ENCODE measurements around the gene EML6.
"Not testable (repeated sequence)": the region's sequence is repeated elsewhere in the genome, so short reads cannot be mapped to it uniquely, and the experiment has no call there.

Gene EML6

DNA sequence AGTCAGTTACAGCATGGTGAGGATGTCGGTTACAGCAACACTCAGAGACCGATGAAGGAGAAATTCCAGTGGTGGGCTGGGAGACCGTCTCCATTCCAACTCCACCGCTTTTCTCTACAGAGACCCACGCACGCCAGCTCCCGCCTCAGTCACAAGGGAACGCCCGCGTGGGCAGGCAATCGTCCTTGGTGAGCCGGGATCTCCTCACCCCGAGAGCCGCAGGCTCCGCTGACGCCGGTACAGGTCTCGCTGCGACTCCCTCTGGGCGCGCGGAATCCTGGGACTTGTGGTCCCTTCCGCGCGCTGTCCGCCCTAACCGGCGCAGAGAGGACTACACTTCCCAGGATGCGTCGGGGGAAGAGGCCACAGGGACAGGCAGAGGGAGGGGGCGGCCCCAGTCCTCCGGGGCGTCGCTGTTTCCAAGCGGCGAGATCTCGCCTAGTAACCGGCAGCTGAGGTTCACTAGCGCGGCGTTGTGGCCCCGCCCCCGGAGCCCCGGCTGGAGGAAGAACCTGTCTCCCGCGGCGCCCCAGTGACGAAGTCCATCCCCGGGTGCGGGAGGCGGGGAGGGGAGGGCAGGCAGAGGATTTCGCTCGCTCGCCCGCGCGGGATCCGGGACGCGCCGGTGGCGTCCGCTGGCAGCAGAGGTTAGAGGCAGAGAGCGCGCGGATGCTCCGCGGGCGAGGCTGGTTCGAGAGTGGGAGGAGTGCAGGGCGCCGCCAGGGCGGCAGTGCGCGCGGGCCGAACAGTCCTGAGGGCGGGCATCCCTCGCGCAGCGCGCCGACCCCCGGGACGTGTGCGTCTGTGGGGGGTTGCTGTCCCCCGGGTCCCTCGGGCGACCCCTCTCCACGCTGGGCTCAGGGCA lies at the start of gene EML6:
Gene EML6 (plus strand): TSS at position 532 of the 865 bp plus-strand sequence. CDS start 1,400 bp downstream, outside the sequence.
- DNase-seq (ENCODE audit: low read depth, low spot score): peak; percentile 97

DNA sequence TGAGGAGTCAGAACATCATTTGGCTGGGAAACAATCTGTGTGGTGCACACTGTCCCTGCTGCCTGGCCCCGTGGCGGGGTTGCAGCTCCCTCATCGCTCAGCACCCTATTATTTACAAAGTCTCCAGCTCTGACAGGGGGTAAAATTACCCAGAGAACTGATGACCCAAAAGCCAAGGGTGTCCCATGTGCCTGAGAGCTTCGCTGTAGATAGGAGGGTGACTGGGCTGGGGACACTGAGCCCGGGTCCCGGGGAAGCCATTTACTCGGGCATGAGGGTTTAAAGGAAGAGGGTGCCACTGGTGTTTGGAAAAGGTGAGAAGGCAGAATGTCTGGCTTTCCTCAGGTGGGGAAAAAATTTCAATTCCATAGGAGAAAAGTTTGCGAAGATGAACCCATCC lies 48.2 kb upstream of the EML6 start:
- DNase-seq (ENCODE audit: low read depth, low spot score): no peak

DNA sequence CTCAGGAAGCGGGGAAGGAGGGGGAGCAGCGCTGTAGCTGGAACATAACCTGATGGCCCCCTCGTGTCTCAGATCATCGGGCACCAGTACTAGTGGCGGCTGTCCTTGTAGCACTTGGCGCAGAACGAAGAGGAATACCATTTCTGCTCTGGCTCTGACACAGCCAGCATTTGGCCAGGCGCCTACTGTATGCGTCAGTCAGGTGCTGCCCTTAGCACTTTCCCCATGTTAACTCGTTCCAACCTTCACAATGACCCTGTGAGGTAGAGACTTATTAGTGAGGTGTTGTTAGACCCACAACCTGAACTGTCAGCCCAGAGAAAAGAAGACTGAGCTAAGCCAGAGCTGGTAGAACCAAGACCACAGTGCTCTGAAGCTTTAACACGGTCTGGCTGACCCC lies 47.7 kb upstream of the EML6 start:
- DNase-seq (ENCODE audit: low read depth, low spot score): no peak

DNA sequence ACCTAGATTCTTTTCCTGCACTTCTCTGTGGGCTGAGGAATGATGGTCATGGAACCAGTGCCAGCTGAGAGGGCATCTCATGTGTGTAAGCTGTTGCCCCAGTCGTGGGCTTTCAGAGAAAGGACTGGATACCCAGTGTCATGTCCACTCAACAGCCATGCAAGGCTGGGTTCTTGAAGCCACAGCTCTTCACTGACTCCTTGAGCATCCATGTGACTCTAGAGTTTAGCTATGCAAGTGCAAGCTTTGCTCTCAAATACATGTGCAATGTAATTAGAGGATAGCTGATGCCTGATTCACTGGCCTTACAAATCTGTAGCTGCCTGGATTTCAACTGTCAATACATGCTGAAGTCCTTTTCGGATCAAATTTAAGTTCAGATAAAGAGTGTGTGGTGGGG lies 46.8 kb upstream of the EML6 start:
- no peak for DNase-seq (ENCODE audit: low read depth, low spot score)

DNA sequence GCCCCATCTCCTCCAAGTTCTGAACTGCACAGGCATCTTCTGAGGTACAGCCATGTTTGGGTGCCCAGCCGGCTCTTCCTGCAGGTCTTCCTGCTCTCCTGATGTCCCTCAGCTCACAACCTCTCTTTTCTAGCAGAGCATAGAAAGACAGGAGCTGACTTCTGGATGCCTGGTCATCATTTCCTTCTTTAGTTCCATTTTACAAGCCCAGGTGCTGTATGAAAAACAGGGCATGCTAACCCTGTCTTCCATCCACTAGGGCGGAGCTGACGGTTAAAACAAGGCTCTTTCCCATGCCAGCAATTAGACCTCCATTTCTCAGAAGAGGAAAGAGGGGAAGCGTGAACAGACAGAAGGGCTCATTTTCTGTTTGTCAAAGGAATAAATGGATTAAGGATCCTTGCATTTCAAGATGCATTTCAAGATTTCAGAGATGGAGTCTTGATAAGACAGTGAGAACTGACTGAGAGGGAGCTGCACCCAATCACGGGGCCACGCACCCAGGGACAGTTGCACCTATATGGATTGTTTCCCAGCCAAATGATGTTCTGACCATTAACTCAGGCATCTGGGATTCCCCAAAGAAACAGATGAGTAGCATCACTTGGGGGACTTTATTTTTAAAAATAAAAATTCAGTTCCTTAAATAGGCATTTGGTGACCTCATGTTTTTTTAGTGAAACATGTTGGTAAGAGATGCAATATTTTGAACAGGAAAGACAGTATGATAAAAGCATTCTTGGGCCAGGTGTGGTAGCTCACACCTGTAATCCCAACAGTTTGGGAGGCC lies 45.8 kb upstream of the EML6 start:
- DNase-seq (ENCODE audit: low read depth, low spot score): no peak

DNA sequence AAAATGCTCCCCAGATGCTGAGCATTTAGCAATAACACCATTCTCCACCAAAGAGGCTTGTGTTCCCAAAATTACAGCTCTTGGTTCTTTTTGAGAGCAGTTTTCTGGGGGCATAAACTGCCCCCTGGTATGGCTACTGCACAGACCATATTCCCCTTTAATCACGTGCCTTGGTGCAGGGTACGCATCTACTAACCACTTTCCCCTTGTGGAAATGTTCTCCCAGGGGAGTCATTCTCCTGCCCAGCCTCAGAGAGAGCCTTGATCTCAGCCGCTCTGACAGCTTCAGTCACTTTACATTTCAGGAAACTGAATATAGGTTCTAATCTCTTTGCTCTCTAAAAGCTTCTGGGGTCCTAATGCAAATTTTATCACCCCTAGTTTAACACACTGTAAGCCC lies 44.7 kb upstream of the EML6 start:
- no peak for DNase-seq (ENCODE audit: low read depth, low spot score)

DNA sequence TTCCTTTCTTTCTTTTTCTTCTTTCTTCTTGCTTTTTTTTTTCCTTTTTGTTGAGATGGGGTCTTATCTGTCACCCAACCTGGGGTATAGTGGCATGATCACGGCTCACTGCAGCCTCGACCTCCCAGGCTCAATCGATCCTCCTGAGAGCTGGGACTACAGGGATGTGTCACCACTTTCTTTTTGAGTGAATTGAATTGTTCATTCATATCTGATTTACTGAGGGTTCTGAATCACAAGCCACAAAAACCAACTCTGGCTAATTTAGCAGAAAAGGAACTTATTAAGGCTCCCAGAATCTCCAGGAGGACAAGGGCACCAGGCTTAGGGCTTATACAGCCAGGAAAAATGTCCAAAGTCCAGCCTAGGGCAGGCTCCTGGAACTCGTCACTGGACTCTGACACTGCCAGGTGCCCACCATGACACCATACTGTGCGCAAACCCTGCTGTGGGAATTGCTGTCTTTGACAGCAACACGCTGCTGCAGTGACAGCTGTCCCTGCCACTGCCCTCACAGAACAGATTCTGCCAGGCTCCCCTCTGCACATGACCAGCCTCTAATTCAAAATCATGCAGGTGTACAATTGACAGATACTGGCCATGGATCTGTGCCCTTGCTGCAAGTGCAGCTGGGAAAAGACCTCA lies 42.9 kb upstream of the EML6 start:
- no peak for DNase-seq (ENCODE audit: low read depth, low spot score)

DNA sequence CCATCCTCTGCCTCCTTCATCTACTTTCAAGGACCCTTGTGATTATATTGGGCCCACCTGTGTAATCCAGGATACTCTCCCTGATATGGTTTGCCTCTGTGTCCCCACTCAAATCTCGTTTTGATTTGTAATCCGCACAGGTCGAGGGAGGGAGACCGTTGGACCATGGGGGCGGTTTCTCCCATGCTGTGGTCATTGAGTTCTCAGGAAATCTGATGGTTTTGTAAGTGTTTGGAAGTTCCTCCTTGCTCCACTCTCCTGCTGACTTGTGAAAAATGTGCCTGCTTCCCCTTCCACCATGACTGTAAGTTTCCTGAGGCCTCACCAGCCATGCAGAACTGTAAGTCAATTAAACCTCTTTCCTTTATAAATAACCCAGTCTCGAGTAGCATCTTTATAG lies 42.0 kb upstream of the EML6 start:
- no peak for DNase-seq (ENCODE audit: low read depth, low spot score)

DNA sequence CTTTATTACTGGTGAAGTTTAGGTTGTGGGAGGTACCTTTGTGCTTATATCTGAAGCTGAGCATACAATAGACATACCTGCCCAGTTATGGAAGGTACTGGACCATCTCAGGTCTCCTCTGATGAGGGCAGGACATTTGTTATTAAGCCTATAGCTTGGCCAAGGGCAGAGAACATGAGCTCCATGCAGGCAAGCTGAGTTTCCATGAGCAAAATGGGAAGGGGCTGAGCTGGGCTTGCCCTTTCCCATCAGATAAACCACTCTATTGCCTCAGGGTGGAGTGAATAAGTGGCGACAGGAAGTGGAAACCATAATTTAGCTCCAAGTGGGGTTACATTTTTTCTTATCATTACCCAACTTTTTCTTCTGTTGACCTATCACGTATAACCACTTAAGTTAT lies 39.9 kb upstream of the EML6 start:
- DNase-seq (ENCODE audit: low read depth, low spot score): no peak

DNA sequence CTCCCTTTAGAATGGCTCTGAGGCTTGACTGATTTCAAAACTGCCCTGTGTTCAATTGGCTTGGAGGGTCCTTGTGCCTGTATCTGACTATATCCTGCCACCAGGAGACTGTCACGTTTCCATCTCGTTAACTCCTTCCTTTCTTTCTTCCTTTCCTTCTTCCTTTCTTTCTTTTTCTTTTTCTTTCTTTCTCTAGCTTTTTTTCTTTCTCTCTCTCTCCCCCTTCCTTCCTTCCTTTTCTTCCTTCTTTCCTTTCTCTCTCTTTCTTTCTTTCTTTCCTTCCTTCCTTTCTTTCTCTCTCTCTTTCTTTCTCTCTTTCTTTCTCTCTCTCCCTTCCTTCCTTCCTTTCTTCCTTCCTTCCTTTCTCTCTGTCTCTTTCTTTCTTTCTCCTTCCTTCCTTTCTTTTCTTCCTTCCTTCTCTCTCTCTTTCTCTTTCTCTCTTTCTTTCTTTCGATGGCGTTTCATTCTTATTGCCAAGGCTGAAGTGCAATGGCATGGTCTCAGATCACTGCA lies 38.1 kb upstream of the EML6 start:
- no peak for DNase-seq (ENCODE audit: low read depth, low spot score)

DNA sequence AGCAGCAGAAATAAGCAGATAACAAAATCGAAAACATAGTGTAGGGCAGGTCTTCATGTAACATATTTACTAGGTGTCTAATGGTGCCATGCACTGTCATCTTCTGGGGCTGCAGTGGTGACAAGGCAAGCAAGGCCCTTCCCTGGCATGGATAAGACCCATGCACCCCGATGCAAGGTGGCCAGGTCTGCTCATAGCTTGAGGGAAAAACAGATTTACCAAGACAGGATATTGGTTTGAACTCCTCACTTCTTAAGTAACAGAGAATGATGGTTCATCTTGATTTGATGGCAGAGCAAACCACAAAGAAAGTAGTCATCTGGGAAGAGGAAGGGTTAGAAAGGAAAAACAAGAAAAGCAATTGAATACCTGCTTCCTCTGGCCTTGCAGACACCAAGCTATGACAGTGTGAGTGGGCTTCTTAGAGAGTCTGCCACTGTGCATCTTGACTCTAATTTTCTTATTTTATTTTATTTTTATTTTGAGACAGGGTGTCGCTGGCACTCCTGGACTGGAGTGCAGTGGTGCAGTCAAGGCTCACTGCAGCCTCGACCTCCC lies 35.8 kb upstream of the EML6 start:
- DNase-seq (ENCODE audit: low read depth, low spot score): no peak

DNA sequence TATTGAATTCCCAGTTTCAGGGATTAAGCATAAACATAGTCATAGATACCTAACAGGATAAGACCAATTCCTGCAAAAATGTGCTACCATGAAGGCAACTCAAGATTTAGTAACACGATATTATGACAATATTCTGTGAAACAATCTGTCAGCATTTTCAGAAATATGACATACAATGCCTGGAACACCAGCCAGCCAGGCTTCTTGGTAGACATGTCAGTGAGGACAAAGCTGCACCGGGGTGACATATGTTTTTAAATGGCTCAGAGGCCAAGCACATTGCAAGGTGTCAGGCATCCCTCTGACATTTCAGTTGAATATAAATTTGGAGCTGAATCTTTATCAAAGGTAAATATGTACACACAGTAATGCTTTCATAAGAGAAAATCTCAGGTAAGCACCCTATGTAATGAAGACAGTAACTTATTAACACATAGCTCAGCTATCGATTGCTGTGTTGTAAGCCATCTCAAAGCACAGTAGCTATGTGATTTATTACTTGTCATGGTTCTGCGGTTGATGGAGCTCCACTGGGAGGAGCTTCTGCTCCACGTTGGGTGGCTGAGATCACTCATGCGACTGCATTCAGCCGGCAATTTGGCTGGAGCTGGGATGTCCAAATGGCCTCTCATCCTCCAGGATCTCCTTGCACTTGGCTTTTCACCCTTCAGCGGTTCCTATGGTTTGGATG lies 31.9 kb upstream of the EML6 start:
- DNase-seq (ENCODE audit: low read depth, low spot score): no peak

DNA sequence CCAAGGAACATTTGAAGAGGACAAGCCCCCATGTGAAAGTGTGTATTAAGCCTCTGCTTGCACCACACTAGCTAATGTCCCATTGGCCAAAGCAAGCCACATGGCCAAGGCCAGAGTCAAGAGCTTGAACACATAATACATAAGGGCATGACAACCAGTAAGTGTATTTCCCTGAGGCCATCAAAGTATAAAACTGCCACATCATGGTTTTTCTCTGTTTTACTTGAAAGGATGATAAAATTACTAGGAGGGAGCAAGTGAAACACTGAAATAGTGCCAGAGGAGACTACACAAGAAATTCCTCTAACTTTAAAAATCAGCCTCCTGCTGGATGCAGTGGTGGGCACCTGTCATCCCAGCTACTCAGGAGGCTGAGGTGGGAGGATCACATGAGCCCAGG lies 30.9 kb upstream of the EML6 start:
- no peak for DNase-seq (ENCODE audit: low read depth, low spot score)

DNA sequence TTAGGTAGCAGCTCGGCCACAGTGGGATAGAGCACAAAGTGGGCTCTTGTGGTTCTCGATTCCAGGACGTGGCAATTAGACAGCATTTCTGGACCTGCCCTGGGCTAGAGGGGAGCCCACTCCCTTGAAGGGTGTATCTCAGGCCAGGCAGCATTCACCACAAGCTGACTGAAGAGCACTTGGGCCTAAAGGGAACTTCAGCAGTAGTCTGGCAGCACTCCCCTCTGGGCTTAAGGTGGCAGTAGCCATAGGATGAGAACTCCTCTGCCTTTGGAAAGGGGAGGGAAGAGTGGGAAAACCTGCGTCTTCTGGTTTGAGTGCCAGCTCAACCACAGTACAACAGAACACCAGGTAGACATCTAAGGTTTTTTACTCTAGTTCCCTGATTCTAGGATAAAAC lies 28.1 kb upstream of the EML6 start:
- no peak for DNase-seq (ENCODE audit: low read depth, low spot score)

DNA sequence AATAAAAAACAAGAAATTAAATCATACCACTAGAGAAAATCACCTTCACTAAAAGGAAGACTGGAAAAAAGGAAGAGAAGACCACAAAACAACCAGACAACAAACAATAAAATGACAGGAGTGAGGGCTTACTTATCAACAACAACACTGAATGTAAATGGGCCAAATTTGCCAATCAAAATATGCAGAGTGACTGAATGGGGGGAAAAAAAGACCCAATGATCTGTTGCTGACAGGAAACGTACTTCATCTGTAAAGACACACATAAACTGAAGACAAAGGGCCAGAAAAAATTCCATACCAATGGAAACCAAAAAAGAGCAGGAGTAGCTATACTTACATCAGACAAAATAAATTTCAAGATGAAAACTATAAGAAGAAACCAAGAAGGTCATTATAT lies 25.5 kb upstream of the EML6 start:
- no peak for DNase-seq (ENCODE audit: low read depth, low spot score)

DNA sequence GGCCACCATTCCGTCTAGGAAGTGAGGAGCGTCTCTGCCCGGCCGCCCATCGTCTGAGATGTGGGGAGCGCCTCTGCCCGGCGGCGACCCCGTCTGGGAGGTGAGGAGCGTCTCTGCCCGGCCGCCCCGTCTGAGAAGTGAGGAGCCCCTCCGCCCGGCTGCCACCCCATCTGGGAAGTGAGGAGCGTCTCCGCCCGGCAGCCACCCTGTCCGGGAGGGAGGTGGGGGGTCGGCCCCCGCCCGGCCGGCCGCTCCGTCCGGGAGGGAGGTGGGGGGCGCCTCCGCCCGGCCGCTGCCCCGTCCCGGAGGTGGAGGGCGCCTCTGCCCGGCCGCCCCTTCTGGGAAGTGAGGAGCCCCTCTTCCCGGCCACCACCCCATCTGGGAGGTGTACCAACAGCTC lies 24.5 kb upstream of the EML6 start:
- not testable (repeated sequence) for DNase-seq (ENCODE audit: low read depth, low spot score)

DNA sequence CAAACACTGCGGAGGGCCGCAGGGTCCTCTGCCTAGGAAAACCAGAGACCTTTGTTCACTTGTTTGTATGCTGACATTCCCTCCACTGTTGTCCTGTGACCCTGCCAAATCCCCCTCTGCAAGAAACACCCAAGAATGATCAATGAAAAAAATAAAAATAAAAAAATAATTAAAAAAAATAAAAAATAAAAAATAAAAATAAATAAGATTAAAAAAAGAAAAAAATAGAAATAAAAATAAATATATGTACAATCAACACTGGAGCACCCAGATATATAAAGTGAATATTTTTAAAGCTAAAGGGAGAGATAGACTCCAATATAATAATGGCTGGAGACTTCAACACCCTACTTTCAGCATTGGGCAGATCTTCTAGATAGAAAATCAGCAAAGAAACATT lies 23.8 kb upstream of the EML6 start:
- no peak for DNase-seq (ENCODE audit: low read depth, low spot score)

DNA sequence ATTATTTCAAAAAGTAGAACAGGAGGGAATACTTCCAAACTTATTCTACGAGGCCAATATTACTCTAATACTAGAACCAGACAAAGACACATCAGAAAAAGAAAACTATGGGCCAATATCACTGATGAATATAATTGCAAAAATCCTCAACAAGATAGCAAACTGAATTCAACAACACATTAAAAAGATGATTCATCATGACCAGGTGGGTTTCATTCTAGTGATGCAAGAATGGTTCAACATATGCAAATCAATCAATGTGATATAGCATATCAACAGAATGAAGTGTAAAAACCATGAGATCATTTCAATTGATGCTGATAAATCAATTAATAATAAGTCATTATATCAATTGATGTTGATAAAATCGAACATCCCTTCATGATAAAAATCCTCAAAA lies 22.4 kb upstream of the EML6 start:
- DNase-seq (ENCODE audit: low read depth, low spot score): no peak

DNA sequence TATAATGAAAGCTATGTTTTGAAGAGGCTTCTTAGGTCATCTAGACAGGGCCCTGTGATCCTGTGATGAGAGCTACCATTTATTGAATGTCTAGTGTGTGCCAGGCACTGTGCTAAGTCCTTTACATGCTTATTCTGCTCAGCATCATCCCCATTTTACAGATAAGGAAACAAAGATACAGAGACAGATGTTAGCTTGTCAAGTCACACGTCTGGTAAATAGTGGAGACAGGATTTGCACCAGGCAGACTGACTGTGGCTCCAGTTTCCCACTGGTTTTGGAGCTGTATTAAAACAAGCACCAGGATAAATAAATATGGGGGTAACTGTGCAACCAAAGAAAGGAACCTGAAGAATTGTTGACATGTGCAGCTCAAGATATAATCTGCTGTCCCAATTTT lies 19.2 kb upstream of the EML6 start:
- DNase-seq (ENCODE audit: low read depth, low spot score): no peak

DNA sequence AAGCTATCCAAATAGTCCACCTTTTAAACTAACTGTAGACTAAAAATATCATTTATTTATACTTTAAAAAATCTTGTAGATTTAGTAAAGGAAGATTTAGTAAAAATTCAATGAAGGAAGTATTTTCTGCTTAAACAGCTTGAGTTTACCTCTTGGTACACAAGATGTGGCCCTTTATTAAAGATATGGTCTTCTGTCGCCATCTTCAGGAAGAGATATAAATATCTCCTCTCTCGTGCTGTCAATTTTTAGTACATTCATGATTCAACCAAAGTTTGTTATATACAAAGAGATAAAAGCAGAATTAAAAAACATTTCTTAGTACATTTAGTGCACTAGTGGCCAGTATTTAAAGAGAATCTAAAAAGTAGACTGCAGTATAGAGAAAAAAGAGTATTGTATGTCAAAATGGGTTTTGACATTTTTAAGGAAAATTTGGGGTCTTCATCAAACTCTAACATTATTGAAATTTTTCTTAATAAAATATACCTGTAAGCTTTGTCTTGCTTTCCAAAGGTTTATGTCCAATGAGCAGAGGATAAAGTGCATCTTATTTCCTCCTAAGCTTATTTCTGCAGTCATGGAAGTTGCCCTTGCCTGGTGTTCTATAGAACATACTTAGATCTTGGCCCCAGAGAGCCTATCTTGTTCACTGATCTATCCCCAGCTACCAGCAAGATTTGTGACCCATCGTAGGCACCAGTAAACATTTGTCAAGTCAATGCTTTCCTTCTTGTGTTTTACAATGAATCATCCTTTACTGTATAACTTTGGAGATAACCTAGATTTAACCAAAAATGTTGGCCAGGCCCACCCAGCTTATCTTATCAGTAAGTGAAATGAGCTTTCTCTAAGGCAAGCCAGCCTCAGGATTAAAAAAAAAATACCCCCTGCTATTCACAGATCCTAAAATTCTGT lies 18.5 kb upstream of the EML6 start:
- DNase-seq (ENCODE audit: low read depth, low spot score): peak; percentile 57

Data from smooth muscle cell of the brain vasculature (primary cell).